Iris pigment epithelial cell (primary cell): ENCODE data around the gene DUSP22.

Experiments
- DNase-seq: peaks from one replicate; pipeline ENCODE4 v3.0.0-alpha.2; 2011; ENCODE audit warnings: low read depth

The DUSP22 gene

GRCh38 chr6:351867-352289, 59.6 kb downstream of the DUSP22 start:
- DNase-seq: no peak

DNA sequence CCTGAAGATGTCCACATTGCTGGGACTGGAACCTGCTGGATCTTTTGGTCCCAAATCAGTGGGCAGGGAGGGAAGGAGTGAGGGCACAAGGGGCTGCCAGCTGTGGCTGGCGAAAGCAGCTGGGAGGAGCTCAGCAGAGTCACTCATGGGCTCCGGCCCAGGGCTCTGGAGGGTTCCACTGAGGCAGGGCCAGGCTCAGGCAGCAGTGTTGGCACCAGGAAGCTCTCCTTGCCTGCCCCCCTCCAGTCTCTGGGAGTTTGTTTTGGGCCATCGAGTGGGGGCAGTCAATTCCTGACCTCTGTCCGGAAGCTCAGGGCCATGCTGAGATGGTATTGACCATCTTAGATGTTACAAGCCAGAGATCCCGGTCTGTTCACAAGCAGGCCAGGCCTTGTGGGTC, 60.2 kb downstream of the DUSP22 start:
- DNase-seq: no peak

DNA sequence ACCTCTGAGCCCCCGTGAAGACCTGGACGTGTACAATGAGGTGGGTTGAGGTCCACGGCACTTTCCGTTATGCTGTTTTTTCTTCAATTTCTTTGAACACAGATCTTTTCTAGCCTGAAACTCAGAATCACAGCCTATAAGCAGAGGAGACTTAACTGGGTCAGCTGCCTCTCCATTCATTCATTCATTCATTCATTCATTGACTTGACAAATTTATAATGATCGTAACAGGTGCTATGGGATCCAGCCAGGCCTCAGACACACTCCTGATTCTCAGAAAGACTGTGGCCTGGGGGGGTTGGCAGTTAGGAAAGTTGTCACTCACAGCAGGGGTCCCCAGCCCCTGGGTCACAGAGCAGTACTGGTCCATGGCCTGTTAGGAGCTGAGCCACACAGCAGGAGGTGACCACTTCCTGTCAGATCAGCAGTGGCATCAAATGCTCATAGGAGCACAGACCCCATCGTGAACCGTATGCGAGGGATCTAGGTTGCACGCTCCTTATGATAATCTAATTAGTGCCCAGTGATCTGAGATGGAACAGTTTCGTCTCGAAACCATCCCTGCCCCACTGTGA, 60.7 kb downstream of the DUSP22 start:
- no peak for DNase-seq

DNA sequence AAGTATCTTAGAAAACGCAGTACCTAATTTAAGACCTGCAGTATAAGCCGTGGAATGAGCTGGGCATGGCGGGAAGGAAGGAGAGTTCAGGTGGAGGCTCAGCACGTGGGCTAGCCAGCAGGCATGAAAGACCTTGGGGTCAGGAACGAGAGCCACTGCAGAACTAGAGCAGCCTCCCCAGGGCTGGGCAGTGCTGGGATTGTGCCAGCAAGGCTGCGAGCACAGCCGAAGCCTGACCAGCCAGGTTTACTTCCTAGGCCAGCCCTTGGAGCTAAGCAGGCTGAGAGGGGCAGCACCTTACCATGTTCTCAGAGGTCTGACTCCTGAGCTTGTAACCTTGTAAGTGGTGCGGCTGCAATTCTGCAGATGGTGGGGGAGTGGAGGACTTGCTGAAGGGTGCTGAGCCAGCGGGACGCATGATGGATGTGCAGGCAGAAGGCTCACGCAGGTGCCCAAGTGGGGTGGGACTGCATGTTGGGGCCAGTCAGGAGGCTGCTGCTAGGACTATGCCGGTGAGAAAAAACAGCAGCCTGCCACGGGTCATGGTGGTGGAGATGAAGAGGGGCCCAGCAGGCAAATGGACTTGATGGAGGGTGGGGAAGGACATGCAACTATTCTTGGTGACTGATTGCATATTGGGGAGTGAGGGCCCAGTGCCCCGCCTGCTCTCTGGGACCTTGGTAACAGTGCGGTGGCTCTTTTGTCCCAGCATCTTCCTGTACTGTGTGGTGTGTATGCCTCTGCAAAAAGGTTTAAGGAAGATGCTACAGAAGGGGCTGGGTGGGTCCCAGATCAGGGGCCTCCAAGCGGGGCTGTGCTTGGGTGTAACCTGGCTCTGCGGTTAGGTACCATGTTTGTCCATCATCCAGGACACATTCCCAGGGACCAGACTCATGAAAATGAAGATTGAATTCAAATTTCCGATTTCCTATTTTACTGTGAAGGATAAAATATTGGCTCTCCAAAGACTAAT, 61.6 kb downstream of the DUSP22 start:
- DNase-seq: no peak

GRCh38 chr6:354631-355280, 62.5 kb downstream of the DUSP22 start:
- DNase-seq: no peak

- no peak for DNase-seq
Measured at GRCh38 chr6:355373-356208, 63.3 kb downstream of the DUSP22 start.

- no peak for DNase-seq
Measured at GRCh38 chr6:356828-357251, 64.6 kb downstream of the DUSP22 start.

- DNase-seq: no peak
Measured at GRCh38 chr6:357261-357790, 65.0 kb downstream of the DUSP22 start.

- DNase-seq: no peak
Measured at GRCh38 chr6:357791-358341, 65.6 kb downstream of the DUSP22 start.

- DNase-seq: no peak
Measured at GRCh38 chr6:358432-358831, 66.1 kb downstream of the DUSP22 start.

- DNase-seq: no peak
Measured at GRCh38 chr6:358847-359246, 66.6 kb downstream of the DUSP22 start.

- DNase-seq: no peak
Measured at GRCh38 chr6:359261-360035, 67.2 kb downstream of the DUSP22 start.

DNA sequence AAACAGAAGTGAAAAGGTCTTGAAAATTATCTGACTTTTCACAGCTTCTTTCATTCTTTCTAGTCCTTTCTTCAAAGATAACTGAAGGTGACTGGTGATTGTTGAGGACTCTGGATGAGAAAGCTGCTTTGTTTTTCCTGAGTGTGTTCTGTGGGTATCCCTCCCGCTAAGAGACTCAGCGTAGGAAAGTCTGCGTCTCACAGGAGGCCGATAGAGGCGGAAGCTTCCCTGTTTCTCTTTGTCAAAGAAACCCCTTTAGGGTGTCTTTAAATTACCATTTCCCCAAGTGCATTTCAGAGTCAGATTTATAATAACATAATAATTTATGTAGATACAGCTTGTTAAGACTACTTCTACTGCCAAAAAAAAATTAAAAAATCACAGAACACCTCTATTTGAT, 68.1 kb downstream of the DUSP22 start:
- no peak for DNase-seq

DNA sequence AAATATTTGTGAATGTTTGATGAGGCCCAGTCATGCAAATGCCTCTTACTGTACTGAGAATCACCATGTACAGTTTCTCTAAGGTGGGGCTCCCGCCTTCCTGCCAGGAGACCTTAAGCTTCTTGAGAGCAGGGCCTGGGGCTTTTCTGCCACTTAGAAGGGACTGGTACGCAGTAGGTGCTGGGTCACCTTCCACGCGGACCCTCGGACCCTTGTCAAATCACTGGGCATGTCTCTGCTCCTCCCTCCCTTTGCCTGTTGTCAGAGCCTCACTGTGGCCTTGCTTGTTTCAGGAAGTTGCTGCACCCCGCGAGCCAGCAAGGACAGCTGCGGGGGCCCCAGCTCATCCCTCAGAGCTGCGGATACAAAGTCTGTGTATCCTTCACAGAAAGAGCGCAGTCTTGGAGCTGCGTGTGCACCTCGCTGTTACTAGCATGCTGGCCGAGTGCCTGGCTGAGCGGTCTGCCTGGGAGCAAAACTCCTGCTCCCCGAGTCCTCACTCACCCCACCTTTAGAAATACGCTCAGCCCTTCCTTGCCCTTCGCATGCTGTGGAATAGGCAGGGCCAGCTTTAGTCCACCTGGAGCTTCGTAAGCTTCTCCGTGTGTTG, 68.6 kb downstream of the DUSP22 start:
- no peak for DNase-seq

- DNase-seq: no peak
Measured at GRCh38 chr6:361411-362132, 69.3 kb downstream of the DUSP22 start.

GRCh38 chr6:362231-362923, 70.1 kb downstream of the DUSP22 start:
- no peak for DNase-seq

DNA sequence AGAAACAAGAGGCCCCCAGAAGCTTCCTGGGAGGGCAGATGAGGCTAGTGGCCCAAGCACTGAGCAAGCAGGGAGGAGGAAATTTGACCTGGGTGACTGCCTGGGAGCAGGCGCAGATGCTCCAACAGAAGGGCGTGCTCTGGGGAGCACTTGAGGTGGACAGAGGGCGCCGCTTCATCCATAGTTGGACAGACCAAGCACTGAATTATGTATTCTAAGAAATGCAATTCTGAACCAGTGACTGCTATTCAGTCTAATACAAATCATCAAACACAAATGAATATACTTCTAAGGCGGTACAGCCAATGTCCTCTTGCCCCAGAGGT, 70.6 kb downstream of the DUSP22 start:
- DNase-seq: no peak

GRCh38 chr6:363291-363690, 71.0 kb downstream of the DUSP22 start:
- no peak for DNase-seq

- DNase-seq: no peak
Measured at GRCh38 chr6:363909-364308, 71.6 kb downstream of the DUSP22 start.
